IMR-90 (cell line): Measurements from ENCODE around the gene PIP5K1B. TPM values are rescaled to one million over a fixed set of nuclear protein-coding genes. Genes with fewer than 3 reads are reported as not detected.

Experiments used
- ATAC-seq: fragments of 200-7000 bp; cut with Tn5 transposase; 2 replicates; pipeline ENCODE4 v1.9.1; 2020; ENCODE audit warnings: low read depth, mild to moderate bottlenecking, moderate library complexity
- BruUV-seq: library from RNA; stranded (reverse); fragments of 400-500 nt; replicated peaks from 2 replicates; lab custom pipeline; 2021; lab: Mats Ljungman, UMichigan
- CTCF ChIA-PET: fragments of 300-600 bp; formaldehyde crosslinking; extraction: SDS; loops from one replicate; lab custom pipeline; 2021; ENCODE audit warnings: antibody characterized with exemption; lab: Yijun Ruan, JAX
- POLR2A ChIA-PET: fragments of 300-600 bp; sonication (Branson Sonifier 250); formaldehyde crosslinking; loops from one replicate; lab custom pipeline; 2022; ENCODE audit warnings: antibody characterized with exemption; ENCODE audit not compliant: unreplicated experiment; lab: Charles Lee
- DNase-seq: peaks from one replicate; pipeline ENCODE4 v3.0.0; 2013
- H2AFZ ChIP-seq: replicated peaks from 2 replicates; pipeline ENCODE3; 2013; ENCODE audit warnings: low read length, mild to moderate bottlenecking; ENCODE audit not compliant: poor library complexity
- H2AK5ac ChIP-seq: 2 replicates; pipeline ENCODE4 v1.6.1; 2013; ENCODE audit warnings: low read depth, low read length, inconsistent platforms
- H2AK9ac ChIP-seq: replicated peaks from 2 replicates; pipeline ENCODE3; 2013; ENCODE audit warnings: mild to moderate bottlenecking, low read depth, low read length, moderate library complexity; ENCODE audit not compliant: poor library complexity
- H2BK120ac ChIP-seq: 2 replicates; pipeline ENCODE4 v1.6.1; 2013; ENCODE audit warnings: low read depth, low read length, inconsistent platforms
- H2BK15ac ChIP-seq: 3 replicates; pipeline ENCODE4 v1.6.1; 2013; ENCODE audit warnings: low read depth, low read length, inconsistent platforms
- H2BK20ac ChIP-seq: 2 replicates; pipeline ENCODE4 v1.6.1; 2013; ENCODE audit warnings: low read depth, mild to moderate bottlenecking, inconsistent platforms, low read length, moderate library complexity
- H2BK5ac ChIP-seq: 2 replicates; pipeline ENCODE4 v1.6.1; 2013; ENCODE audit warnings: mild to moderate bottlenecking, low read depth, low read length, inconsistent platforms; ENCODE audit not compliant: poor library complexity, severe bottlenecking
- H3K14ac ChIP-seq: replicated peaks from 2 replicates; pipeline ENCODE4 v1.6.1; 2013; ENCODE audit warnings: low read depth, low read length, inconsistent platforms
- H3K18ac ChIP-seq: 2 replicates; pipeline ENCODE4 v1.6.1; 2013; ENCODE audit warnings: low read depth, low read length, control low read depth
- H3K23ac ChIP-seq: 2 replicates; pipeline ENCODE4 v1.6.1; 2013; ENCODE audit warnings: low read depth, low read length, inconsistent platforms
- H3K27ac ChIP-seq: 2 replicates; pipeline ENCODE4 v1.5.1; 2013; ENCODE audit warnings: mild to moderate bottlenecking, control low read depth, low read length; ENCODE audit not compliant: insufficient read depth
- H3K27me3 ChIP-seq: 2 replicates; pipeline ENCODE4 v1.6.1; 2013; ENCODE audit warnings: low read length; ENCODE audit not compliant: control insufficient read depth, insufficient read depth
- H3K36me3 ChIP-seq: 2 replicates; pipeline ENCODE4 v1.6.1; 2013; ENCODE audit warnings: low read length, mixed read lengths; ENCODE audit not compliant: control insufficient read depth, insufficient read depth
- H3K4ac ChIP-seq: 2 replicates; pipeline ENCODE4 v1.6.1; 2013; ENCODE audit warnings: low read depth, low read length, inconsistent platforms
- H3K4me1 ChIP-seq: 2 replicates; pipeline ENCODE4 v1.6.1; 2013; ENCODE audit warnings: low read length, mixed read lengths; ENCODE audit not compliant: control insufficient read depth, insufficient read depth
- H3K4me2 ChIP-seq: 2 replicates; pipeline ENCODE4 v1.6.1; 2013; ENCODE audit warnings: low read depth, mild to moderate bottlenecking, control low read depth, low read length, moderate library complexity
- H3K4me3 ChIP-seq: 2 replicates; pipeline ENCODE4 v1.5.1; 2013; ENCODE audit warnings: low read depth, mild to moderate bottlenecking, control low read depth, low read length, moderate library complexity; ENCODE audit not compliant: insufficient read depth
- H3K56ac ChIP-seq: 2 replicates; pipeline ENCODE4 v1.6.1; 2013; ENCODE audit warnings: low read length, inconsistent platforms; ENCODE audit not compliant: insufficient read depth; ENCODE audit errors: extremely low read depth
- H3K79me1 ChIP-seq, 2 experiments: 2 replicates each; pipeline ENCODE4 v1.6.1; 2013; ENCODE audit warnings: low read length in 2 of 2, inconsistent platforms in 1 of 2, low read depth in 1 of 2
- H3K9ac ChIP-seq: 2 replicates; pipeline ENCODE4 v1.6.1; 2013; ENCODE audit warnings: low read depth, low read length, control low read depth
- H3K9me1 ChIP-seq: 2 replicates; pipeline ENCODE4 v1.6.1; 2013; ENCODE audit warnings: low read length, inconsistent platforms; ENCODE audit not compliant: insufficient read depth
- H3K9me3 ChIP-seq: 2 replicates; pipeline ENCODE4 v1.6.1; 2013; ENCODE audit warnings: low read length; ENCODE audit not compliant: control insufficient read depth, insufficient read depth
- H4K20me1 ChIP-seq: 2 replicates; pipeline ENCODE4 v1.6.1; 2013; ENCODE audit warnings: low read length, inconsistent platforms; ENCODE audit not compliant: insufficient read depth
- H4K5ac ChIP-seq: 2 replicates; pipeline ENCODE4 v1.6.1; 2013; ENCODE audit warnings: mild to moderate bottlenecking, low read depth, low read length, control low read depth
- H4K8ac ChIP-seq, 2 experiments: 2 replicates each; pipeline ENCODE4 v1.6.1; 2013; ENCODE audit warnings: low read depth in 2 of 2, low read length in 2 of 2, control low read depth in 1 of 2, inconsistent platforms in 1 of 2
- H4K91ac ChIP-seq: 2 replicates; pipeline ENCODE4 v1.6.1; 2013; ENCODE audit warnings: low read depth, low read length, inconsistent platforms; ENCODE audit not compliant: insufficient read depth
- BHLHE40 ChIP-seq: fragments of 150-350 bp; IDR thresholded peaks from 2 replicates; pipeline ENCODE4 v1.6.1; 2016; ENCODE audit warnings: mild to moderate bottlenecking, low read depth, low read length
- CEBPB ChIP-seq: IDR thresholded peaks from 2 replicates; pipeline ENCODE4 v1.6.1; 2012; ENCODE audit warnings: low read depth, low read length, improper control_type of control experiment
- CHD1 ChIP-seq: IDR thresholded peaks from 2 replicates; pipeline ENCODE4 v1.6.1; 2012; ENCODE audit warnings: low read depth, low read length, improper control_type of control experiment
- CTCF ChIP-seq: conservative IDR thresholded peaks from 2 replicates; pipeline ENCODE4 v1.5.1; 2012; ENCODE audit warnings: mild to moderate bottlenecking, low read depth, low read length, improper control_type of control experiment
- FOS ChIP-seq: fragments of 150-350 bp; IDR thresholded peaks from 2 replicates; pipeline ENCODE4 v1.6.1; 2016; ENCODE audit warnings: low read depth, low read length
- MAFK ChIP-seq: IDR thresholded peaks from 2 replicates; pipeline ENCODE4 v1.6.1; 2012; ENCODE audit warnings: low read depth, low read length, improper control_type of control experiment
- MAZ ChIP-seq: IDR thresholded peaks from 2 replicates; pipeline ENCODE4 v1.6.1; 2012; ENCODE audit warnings: low read depth, mild to moderate bottlenecking, low read length, improper control_type of control experiment, moderate library complexity, borderline replicate concordance
- MXI1 ChIP-seq: IDR thresholded peaks from 2 replicates; pipeline ENCODE4 v1.6.1; 2012; ENCODE audit warnings: low read depth, mild to moderate bottlenecking, low read length, moderate library complexity, borderline replicate concordance
- NFE2L2 ChIP-seq: fragments of 150-350 bp; IDR thresholded peaks from 2 replicates; pipeline ENCODE4 v1.6.1; 2016; ENCODE audit warnings: low read depth, mild to moderate bottlenecking, low read length
- POLR2A ChIP-seq: IDR thresholded peaks from 2 replicates; pipeline ENCODE4 v1.6.1; 2012; ENCODE audit warnings: mild to moderate bottlenecking, low read depth, low read length
- RCOR1 ChIP-seq: IDR thresholded peaks from 2 replicates; pipeline ENCODE4 v1.6.1; 2012; ENCODE audit warnings: mild to moderate bottlenecking, low read length, improper control_type of control experiment; ENCODE audit not compliant: insufficient replicate concordance
- WGBS, 2 experiments: methylation state at CpG; one replicate each; pipeline versions ENCODE4 v1.1.5 to v1.1.7; 2013; ENCODE audit warnings: missing lambda C conversion rate in 2 of 2; ENCODE audit not compliant: insufficient read length in 1 of 2; ENCODE audit errors: extremely low coverage in 2 of 2; 5-methylcytosine and 5-hydroxymethylcytosine counted together
- dilution Hi-C: fragments of 300-500 bp; cut with HindIII; formaldehyde crosslinking; loops from one replicate; pipeline ENCODE4 v1.14.3; 2018; ENCODE audit warnings: low sequenced_read_pairs; ENCODE audit not compliant: unreplicated experiment
- in situ Hi-C: fragments of 300-500 bp; cut with MboI; formaldehyde crosslinking; loops from 3 replicates; pipeline ENCODE4 v1.14.3; 2019; ENCODE audit warnings: low sequenced_read_pairs, inconsistent platforms, mixed read lengths
- intact Hi-C: fragments of 100-400 bp; cut with micrococcal nuclease; formaldehyde crosslinking; loops from 2 replicates; pipeline ENCODE4 v1.10.0; 2022
- polyA plus RNA-seq, 3 experiments: library from polyadenylated mRNA; depleted of rRNA; stranded (reverse); fragments of >200 nt; gene quantifications; 2 replicates each; pipeline ENCODE4 v1.2.3, GENCODE V29; 2012; ENCODE audit warnings: low replicate concordance in 1 of 3
- total RNA-seq: library from RNA; depleted of rRNA; stranded (reverse); fragments of >200 nt; gene quantifications from 2 replicates; pipeline ENCODE4 v1.2.3, GENCODE V29; 2012
- TF ChIP-seq, protein P1 (sequence below): fragments of 150-350 bp; IDR thresholded peaks from 2 replicates; pipeline ENCODE4 v1.6.1; 2016; ENCODE audit warnings: low read depth, mild to moderate bottlenecking, low read length, moderate library complexity, borderline replicate concordance
- TF ChIP-seq, protein P2 (sequence below): fragments of 150-350 bp; IDR thresholded peaks from 2 replicates; pipeline ENCODE4 v1.6.1; 2017; ENCODE audit warnings: mild to moderate bottlenecking, antibody characterized with exemption, low read length, low read depth

The PIP5K1B gene
- total and polyA plus RNA-seq, 2 of the 4 experiments (the other 2 are of a cell fraction), result not detected

DNA sequence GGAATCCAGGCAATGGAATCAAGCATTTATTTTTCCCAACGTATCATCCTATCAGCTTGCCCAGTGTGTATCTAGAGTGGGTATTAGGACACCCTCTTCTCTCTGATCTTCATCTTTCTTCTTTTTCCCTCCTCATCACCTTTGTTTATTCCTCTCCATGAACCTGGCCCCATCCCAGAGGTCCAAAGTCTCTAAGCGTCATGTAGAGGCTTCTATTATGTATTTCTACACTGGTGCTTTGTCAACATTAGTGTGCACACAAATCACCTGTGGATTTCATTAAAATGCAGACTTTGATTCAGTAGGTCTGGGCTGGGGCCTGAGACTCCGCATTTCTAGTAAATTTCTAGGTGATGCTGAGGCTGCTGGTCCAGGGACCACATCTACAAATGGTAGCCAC, 19.8 kb upstream of the PIP5K1B start:
- Histone ChIP-seq H3K9me1 (no peaks in the 10 kb centered on the region), H3K9me3 (no peaks in the 10 kb centered on the region), H3K9ac (no peak overlapping the region), H4K91ac (no peak overlapping the region), H4K5ac (no peak overlapping the region), H2AFZ (no peak overlapping the region), H3K4ac (no peak overlapping the region), H3K14ac (no peak overlapping the region), H2BK120ac (no peak overlapping the region), H3K36me3 (no peaks in the 10 kb centered on the region), H2AK9ac (peak overlapping the region; percentile 28), H2AK5ac (no peak overlapping the region), H3K27ac (no peak overlapping the region), H2BK15ac (no peak overlapping the region), H4K20me1 (no peaks in the 10 kb centered on the region), H2BK20ac (no peak overlapping the region), H3K18ac (no peak overlapping the region), H3K27me3 (no peaks in the 10 kb centered on the region), H3K4me3 (no peak overlapping the region), H3K56ac (no peak overlapping the region), H3K4me2 (no peak overlapping the region), H3K4me1 (no peaks in the 10 kb centered on the region), H2BK5ac (no peak overlapping the region), H3K79me1 (no peaks in the 10 kb centered on the region), H4K8ac (no peak overlapping the region), H3K23ac (no peak overlapping the region)
- ChIA-PET CTCF (no interaction called here), POLR2A (no interaction called here)
- ATAC-seq, result no peak
- intact Hi-C loops, result no loop called here
- no CpG with 5 or more reads among the region's 3 CpGs for WGBS, 2 experiments
- no peak for DNase-seq
- TF ChIP-seq POLR2A (no peak), CHD1 (no peak), MAFK (no peak), FOS (no peak), MAZ (no peak), NFE2L2 (no peak), MXI1 (no peak), BHLHE40 (no peak), CEBPB (no peak), RCOR1 (no peak), CTCF (no peak)
- TF ChIP-seq, protein P1, sequence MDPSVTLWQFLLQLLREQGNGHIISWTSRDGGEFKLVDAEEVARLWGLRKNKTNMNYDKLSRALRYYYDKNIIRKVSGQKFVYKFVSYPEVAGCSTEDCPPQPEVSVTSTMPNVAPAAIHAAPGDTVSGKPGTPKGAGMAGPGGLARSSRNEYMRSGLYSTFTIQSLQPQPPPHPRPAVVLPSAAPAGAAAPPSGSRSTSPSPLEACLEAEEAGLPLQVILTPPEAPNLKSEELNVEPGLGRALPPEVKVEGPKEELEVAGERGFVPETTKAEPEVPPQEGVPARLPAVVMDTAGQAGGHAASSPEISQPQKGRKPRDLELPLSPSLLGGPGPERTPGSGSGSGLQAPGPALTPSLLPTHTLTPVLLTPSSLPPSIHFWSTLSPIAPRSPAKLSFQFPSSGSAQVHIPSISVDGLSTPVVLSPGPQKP, result no peak
- TF ChIP-seq, protein P2, sequence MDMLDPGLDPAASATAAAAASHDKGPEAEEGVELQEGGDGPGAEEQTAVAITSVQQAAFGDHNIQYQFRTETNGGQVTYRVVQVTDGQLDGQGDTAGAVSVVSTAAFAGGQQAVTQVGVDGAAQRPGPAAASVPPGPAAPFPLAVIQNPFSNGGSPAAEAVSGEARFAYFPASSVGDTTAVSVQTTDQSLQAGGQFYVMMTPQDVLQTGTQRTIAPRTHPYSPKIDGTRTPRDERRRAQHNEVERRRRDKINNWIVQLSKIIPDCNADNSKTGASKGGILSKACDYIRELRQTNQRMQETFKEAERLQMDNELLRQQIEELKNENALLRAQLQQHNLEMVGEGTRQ, result no peak
- dilution Hi-C loops, result no loop called here
- no TSS peak for BruUV-seq
- in situ Hi-C loops, result no loop called here
